Stimulated activated CD8-positive, alpha-beta memory T cell treated with anti-CD3 and anti-CD28 coated beads, Interleukin-4, amount 100 ng/mL, for 4 hours (primary cell): ENCODE results near the gene CHDH.
A peak's percentile ranks its signal among the peaks of the same experiment; 100 is the strongest.

Experiments
- DNase-seq, 2 donors: peaks; one replicate each; pipeline ENCODE4 v3.0.0-alpha.2; 2020; ENCODE audit warnings: low read depth in 2 of 2, low spot score in 1 of 2

The CHDH gene

GRCh38 chr3:53846134-53846850 is at the start of gene CHDH, which contains the start of gene IL17RB:
Gene CHDH (minus strand): TSS chr3:53846419. CDS start chr3:53824008, 22,411 bp downstream.
Gene IL17RB (plus strand): TSS chr3:53846568. CDS start chr3:53846589, 21 bp downstream.
- no peak for DNase-seq

GRCh38 chr3:53892286-53892637 is 46.0 kb upstream of the CHDH start:
- DNase-seq: no peak

GRCh38 chr3:53891497-53892285 is 45.5 kb upstream of the CHDH start, which contains the start of gene SELENOK:
Gene SELENOK (minus strand): TSS chr3:53891859.
- peak; percentile 91 to 97 for DNase-seq

- peak in 1 of 2 donors; percentile 13 for DNase-seq
Measured at GRCh38 chr3:53890726-53891475, 44.7 kb upstream of the CHDH start.

- no peak for DNase-seq
Measured at GRCh38 chr3:53888232-53888631, 42.0 kb upstream of the CHDH start.

DNA sequence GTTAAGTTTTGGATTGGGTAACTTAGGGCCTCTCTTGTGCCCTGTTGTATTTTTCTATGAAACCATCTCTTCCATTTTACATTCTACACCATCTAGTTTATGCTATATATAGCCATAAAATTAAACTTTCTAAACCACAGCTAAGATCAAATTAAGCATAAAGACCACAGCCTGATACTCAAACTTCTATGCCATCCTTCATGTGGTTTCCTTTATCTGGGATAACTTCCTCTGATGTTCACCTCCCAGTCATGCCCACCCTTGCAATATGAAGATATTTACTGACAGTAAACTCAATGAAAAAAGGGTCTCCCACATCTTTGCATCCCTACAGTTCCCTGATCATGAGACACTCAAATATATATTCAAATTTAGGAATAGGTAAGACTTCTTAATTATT is 41.2 kb upstream of the CHDH start:
- DNase-seq: no peak

DNA sequence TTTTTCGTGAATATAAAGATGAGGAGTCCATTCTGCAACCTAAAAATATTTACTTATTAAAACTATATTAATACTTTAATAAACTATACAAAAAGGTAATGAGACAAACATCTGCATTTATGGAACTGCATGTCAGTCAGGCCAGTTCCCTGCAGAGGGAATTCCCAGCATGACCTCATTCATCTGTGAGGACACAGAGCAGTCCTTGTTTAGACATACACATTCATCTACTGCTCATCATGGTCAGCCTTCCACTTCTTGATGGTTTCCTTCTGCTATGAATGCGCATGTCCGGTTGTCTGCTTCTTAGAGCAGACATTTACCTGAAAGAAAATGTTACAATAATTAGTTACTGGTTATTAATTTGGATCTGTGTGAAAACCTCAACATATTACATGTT is 39.0 kb upstream of the CHDH start:
- no peak for DNase-seq

- DNase-seq: no peak
Measured at GRCh38 chr3:53884623-53885022, 38.4 kb upstream of the CHDH start.

DNA sequence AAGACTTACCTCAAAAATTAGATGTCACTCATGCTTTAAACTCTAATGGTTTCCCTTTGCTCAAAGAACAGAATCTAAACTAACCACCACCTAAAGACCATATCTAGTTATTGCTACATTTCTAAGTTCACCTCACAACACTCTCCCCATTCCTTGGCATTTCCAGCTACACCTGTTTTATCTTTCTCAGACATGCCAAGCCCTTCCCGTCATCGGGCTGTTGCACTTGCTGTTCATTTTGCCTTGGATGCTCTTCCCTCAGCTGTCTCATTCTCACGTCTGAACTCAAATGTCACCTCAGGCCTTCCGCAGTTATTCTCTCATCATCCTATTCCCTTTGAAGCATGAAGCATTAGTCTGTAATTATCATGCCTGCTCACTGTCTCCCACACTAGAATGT is 36.8 kb upstream of the CHDH start:
- DNase-seq: no peak

- DNase-seq: peak; percentile 63 to 74
Measured at GRCh38 chr3:53881691-53882593, 35.7 kb upstream of the CHDH start, which contains the start of gene ACTR8. Gene ACTR8 (minus strand): TSS chr3:53882152. CDS start chr3:53882101, 51 bp downstream.

GRCh38 chr3:53880396-53881345 is 34.5 kb upstream of the CHDH start:
- no peak for DNase-seq

DNA sequence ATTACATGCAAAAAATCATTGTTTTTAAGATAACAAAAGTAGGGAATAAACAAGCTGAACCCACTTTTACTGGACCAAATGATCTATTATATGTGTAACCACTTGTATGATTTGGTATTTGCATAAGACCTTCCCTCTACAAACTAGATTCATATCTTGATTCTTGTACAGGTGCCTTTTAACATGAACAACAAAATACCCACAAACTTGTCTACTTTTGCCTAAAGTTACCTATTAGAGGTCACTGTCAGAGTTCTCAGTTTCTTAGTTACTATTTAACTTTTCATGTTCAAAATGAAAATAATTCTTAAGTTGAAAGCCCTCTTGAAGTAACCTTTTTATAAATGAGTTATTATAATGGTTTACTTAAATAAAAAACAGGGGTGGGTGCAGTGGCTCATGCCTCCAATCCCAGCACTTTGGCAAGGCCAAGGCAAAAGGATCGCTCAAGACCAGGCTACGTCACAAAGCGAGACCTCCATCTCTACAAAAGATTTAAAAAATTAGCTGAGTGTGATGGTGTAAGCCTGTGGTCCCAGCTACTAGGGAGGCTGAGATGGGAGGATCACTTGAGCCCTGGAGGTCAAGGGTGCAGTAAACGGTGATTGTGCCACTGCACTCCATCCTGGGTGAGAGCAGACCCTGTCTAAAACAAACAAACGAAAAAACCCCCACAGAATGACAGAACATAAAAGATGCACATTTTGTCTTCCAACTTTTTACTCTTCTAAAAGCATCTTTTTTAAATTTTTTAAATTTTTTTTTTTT is 19.7 kb upstream of the CHDH start:
- no peak for DNase-seq

GRCh38 chr3:53863145-53863544 is 16.9 kb upstream of the CHDH start:
- no peak for DNase-seq

- DNase-seq: no peak
Measured at GRCh38 chr3:53862241-53862640, 16.0 kb upstream of the CHDH start.

- DNase-seq: no peak
Measured at GRCh38 chr3:53860196-53860595, 14.0 kb upstream of the CHDH start.

DNA sequence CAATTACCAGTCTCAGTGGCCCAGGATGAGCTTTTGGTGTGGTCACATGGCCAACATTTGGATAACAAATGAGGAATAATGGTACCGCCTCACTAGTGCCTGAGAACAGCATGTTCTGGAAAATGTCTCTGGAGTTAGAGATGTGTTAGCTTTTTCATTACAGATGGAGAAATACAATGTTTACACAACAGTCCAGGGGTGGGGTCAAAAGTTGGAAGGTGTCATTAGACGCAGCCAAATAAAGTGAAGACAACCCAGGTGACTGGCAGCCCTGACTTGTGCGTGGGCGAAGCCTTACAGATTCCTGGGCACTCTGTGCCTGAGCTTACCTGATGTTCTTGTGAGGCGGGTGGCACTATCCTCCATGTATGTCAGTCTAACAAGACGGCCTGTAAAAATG is 13.0 kb upstream of the CHDH start:
- no peak for DNase-seq

- no peak for DNase-seq
Measured at GRCh38 chr3:53858096-53858741, 12.0 kb upstream of the CHDH start.

GRCh38 chr3:53856964-53857363 is 10.7 kb upstream of the CHDH start:
- DNase-seq: no peak
